ENCODE results near the gene FTCDNL1.

GRCh38 chr2:199806179-199806578 lies 44.8 kb downstream of the FTCDNL1 start:
- TF ChIP-seq EZH2 (IDR thresholded peaks at IDR 0.05; ENCODE audit: borderline replicate concordance, insufficient read depth, low read depth, low read length, poor library complexity, severe bottlenecking) = no peak
- TF ChIP-seq CTCF (IDR thresholded peaks at IDR 0.05) = no peak
